AG10803 (cell line): ENCODE results near the gene RNF19B.

ENCODE experiments used
- DNase-seq: peaks from one replicate; pipeline ENCODE4 v3.0.0; 2010; ENCODE audit warnings: low read depth
- H3K4me3 ChIP-seq: 2 replicates; pipeline ENCODE4 v1.5.1; 2011; ENCODE audit warnings: mild to moderate bottlenecking, low read length, control low read depth
- CTCF ChIP-seq: conservative IDR thresholded peaks from 2 replicates; pipeline ENCODE4 v1.5.1; 2011; ENCODE audit warnings: mild to moderate bottlenecking, low read length, control low read depth, inconsistent platforms

RNF19B gene

GRCh38 chr1:32991819-32992488, 27.3 kb upstream of the RNF19B start:
- TF ChIP-seq CTCF, result no peak
- no peak overlapping the region for H3K4me3 ChIP-seq
- no peak for DNase-seq

GRCh38 chr1:32991386-32991785, 26.8 kb upstream of the RNF19B start:
- H3K4me3 ChIP-seq, result no peak overlapping the region
- no peak for DNase-seq
- TF ChIP-seq CTCF, result no peak

GRCh38 chr1:32990887-32991286, 26.3 kb upstream of the RNF19B start:
- DNase-seq, result no peak
- H3K4me3 ChIP-seq, result no peak overlapping the region
- TF ChIP-seq CTCF, result no peak

- no peak for TF ChIP-seq CTCF
- DNase-seq, result peak; percentile 97
- no peak overlapping the region; the same call in 1 of the 2 replicates for H3K4me3 ChIP-seq
Measured at GRCh38 chr1:32989160-32990050, 24.8 kb upstream of the RNF19B start.

GRCh38 chr1:32988665-32989064, 24.1 kb upstream of the RNF19B start:
- DNase-seq, result peak; percentile 79
- TF ChIP-seq CTCF, result no peak
- no peak overlapping the region for H3K4me3 ChIP-seq

- H3K4me3 ChIP-seq, result no peak overlapping the region
- no peak for TF ChIP-seq CTCF
- no peak for DNase-seq
Measured at GRCh38 chr1:32985226-32985625, 20.6 kb upstream of the RNF19B start.
